Astrocyte (in vitro differentiated cells and primary cell): ENCODE results near the gene RAI2. TPM values are rescaled to one million over a fixed set of nuclear protein-coding genes. Genes with fewer than 3 reads are reported as not detected.

ENCODE experiments used
- DNase-seq: peaks from one replicate; pipeline ENCODE4 v3.0.0-alpha.2; 2010; ENCODE audit warnings: low read depth
- FAIRE-seq: peaks from 2 replicates; lab custom pipeline; 2011; peaks lifted over from hg19 to GRCh38; lab: Jason Lieb, UNC
- H2AFZ ChIP-seq: 2 replicates; pipeline ENCODE4 v1.6.0; 2012; ENCODE audit warnings: low read depth, low read length, inconsistent platforms
- H3K27ac ChIP-seq: 2 replicates; pipeline ENCODE4 v1.5.1; 2011; ENCODE audit warnings: low read depth, low read length, inconsistent platforms
- H3K27me3 ChIP-seq: 2 replicates; pipeline ENCODE4 v1.6.0; 2011; ENCODE audit warnings: low read length, inconsistent platforms; ENCODE audit not compliant: insufficient read depth
- H3K36me3 ChIP-seq: 2 replicates; pipeline ENCODE4 v1.5.1; 2011; ENCODE audit warnings: low read length, inconsistent platforms; ENCODE audit not compliant: insufficient read depth
- H3K4me1 ChIP-seq: 2 replicates; pipeline ENCODE4 v1.5.1; 2011; ENCODE audit warnings: low read length, inconsistent platforms; ENCODE audit not compliant: insufficient read depth
- H3K4me2 ChIP-seq: 2 replicates; pipeline ENCODE4 v1.6.0; 2012; ENCODE audit warnings: low read length, inconsistent platforms
- H3K4me3 ChIP-seq: 2 replicates; pipeline ENCODE4 v1.5.1; 2011; ENCODE audit warnings: low read depth, mild to moderate bottlenecking, low read length, inconsistent platforms; ENCODE audit not compliant: insufficient read depth
- H3K79me2 ChIP-seq: 2 replicates; pipeline ENCODE4 v1.6.0; 2012; ENCODE audit warnings: mild to moderate bottlenecking, low read length, inconsistent platforms; ENCODE audit not compliant: insufficient read depth
- H3K9ac ChIP-seq: 2 replicates; pipeline ENCODE4 v1.6.0; 2012; ENCODE audit warnings: mild to moderate bottlenecking, low read length, inconsistent platforms
- H3K9me3 ChIP-seq: 2 replicates; pipeline ENCODE4 v1.5.1; 2012; ENCODE audit warnings: low read depth, mild to moderate bottlenecking, low read length, inconsistent platforms; ENCODE audit not compliant: insufficient read depth
- H4K20me1 ChIP-seq: 2 replicates; pipeline ENCODE4 v1.6.0; 2012; ENCODE audit warnings: low read length, inconsistent platforms; ENCODE audit not compliant: insufficient read depth
- H3K27ac Mint-ChIP-seq: one replicate; pipeline ENCODE4 v1.8.0; 2021; ENCODE audit warnings: mild to moderate bottlenecking, mixed read lengths; ENCODE audit not compliant: unreplicated experiment
- H3K27me3 Mint-ChIP-seq: one replicate; pipeline ENCODE4 v1.8.0; 2021; ENCODE audit warnings: low read depth, mixed read lengths; ENCODE audit not compliant: unreplicated experiment
- H3K36me3 Mint-ChIP-seq: one replicate; pipeline ENCODE4 v1.8.0; 2021; ENCODE audit warnings: low read depth, mixed read lengths; ENCODE audit not compliant: unreplicated experiment
- H3K4me1 Mint-ChIP-seq: one replicate; pipeline ENCODE4 v1.8.0; 2021; ENCODE audit warnings: low read depth, mixed read lengths; ENCODE audit not compliant: unreplicated experiment
- H3K4me3 Mint-ChIP-seq: one replicate; pipeline ENCODE4 v1.8.0; 2021; ENCODE audit warnings: mild to moderate bottlenecking, moderate library complexity, mixed read lengths; ENCODE audit not compliant: unreplicated experiment
- H3K9me3 Mint-ChIP-seq: one replicate; pipeline ENCODE4 v1.8.0; 2021; ENCODE audit warnings: mild to moderate bottlenecking, mixed read lengths; ENCODE audit not compliant: unreplicated experiment
- EZH2 ChIP-seq: IDR thresholded peaks from 2 replicates; pipeline ENCODE4 v1.6.1; 2012; ENCODE audit warnings: mild to moderate bottlenecking, low read length, inconsistent platforms; ENCODE audit not compliant: insufficient read depth
- total RNA-seq: library from RNA; stranded (reverse); gene quantifications from 2 replicates; pipeline ENCODE4 v1.2.1, GENCODE V29; 2021
- TF ChIP-seq, protein P1 (sequence below): IDR thresholded peaks from 2 replicates; pipeline ENCODE4 v1.5.1; 2011; ENCODE audit warnings: low read depth, mild to moderate bottlenecking, inconsistent platforms, low read length, moderate library complexity; ENCODE audit not compliant: insufficient read depth

RAI2 gene
- total RNA-seq, 1 donor from 2014 or later: 0.66 TPM

GRCh38 chrX:17826609-17827496 is 34.2 kb downstream of the RAI2 start:
- TF ChIP-seq EZH2: no peak
- TF ChIP-seq, protein P1, sequence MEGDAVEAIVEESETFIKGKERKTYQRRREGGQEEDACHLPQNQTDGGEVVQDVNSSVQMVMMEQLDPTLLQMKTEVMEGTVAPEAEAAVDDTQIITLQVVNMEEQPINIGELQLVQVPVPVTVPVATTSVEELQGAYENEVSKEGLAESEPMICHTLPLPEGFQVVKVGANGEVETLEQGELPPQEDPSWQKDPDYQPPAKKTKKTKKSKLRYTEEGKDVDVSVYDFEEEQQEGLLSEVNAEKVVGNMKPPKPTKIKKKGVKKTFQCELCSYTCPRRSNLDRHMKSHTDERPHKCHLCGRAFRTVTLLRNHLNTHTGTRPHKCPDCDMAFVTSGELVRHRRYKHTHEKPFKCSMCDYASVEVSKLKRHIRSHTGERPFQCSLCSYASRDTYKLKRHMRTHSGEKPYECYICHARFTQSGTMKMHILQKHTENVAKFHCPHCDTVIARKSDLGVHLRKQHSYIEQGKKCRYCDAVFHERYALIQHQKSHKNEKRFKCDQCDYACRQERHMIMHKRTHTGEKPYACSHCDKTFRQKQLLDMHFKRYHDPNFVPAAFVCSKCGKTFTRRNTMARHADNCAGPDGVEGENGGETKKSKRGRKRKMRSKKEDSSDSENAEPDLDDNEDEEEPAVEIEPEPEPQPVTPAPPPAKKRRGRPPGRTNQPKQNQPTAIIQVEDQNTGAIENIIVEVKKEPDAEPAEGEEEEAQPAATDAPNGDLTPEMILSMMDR: no peak
- H3K4me3 Mint-ChIP-seq: no peak overlapping the region
- H3K4me3 ChIP-seq: no peak overlapping the region
- no peaks in the 10 kb centered on the region for H3K4me1 ChIP-seq
- peaks cover 2% of the 10 kb centered on the region for H3K36me3 Mint-ChIP-seq
- DNase-seq: no peak
- H3K36me3 ChIP-seq: no peaks in the 10 kb centered on the region
- no peak overlapping the region for H2AFZ ChIP-seq
- H3K9ac ChIP-seq: no peak overlapping the region
- H3K9me3 ChIP-seq: no peaks in the 10 kb centered on the region
- H3K4me1 Mint-ChIP-seq: peaks cover 4% of the 10 kb centered on the region
- H3K4me2 ChIP-seq: no peak overlapping the region
- no peaks in the 10 kb centered on the region for H4K20me1 ChIP-seq
- H3K9me3 Mint-ChIP-seq: peaks cover 5% of the 10 kb centered on the region
- no peaks in the 10 kb centered on the region for H3K27me3 ChIP-seq
- peaks cover 2% of the 10 kb centered on the region for H3K27me3 Mint-ChIP-seq
- H3K27ac ChIP-seq: no peak overlapping the region
- H3K79me2 ChIP-seq: no peaks in the 10 kb centered on the region
- H3K27ac Mint-ChIP-seq: no peak overlapping the region
- FAIRE-seq: peak; percentile 77

DNA sequence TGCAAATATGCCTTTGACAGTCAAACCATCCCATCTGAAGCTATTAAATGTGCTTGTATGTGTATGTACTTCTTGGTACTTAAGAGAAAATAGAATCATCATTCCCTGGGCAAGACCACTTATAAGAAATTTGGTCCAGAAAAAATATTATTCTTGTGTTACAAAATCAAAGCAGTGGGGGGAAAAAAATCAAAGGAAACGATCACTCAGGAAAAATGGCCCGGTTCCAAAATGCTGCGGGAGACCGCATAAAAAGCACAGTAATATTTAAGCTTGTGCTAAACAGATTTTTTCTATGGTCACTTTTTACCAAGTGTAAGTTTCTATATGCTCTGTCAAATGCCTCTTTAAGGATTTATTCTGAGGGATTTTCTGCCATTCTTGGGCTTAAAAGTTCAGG is 36.1 kb downstream of the RAI2 start:
- Mint-ChIP-seq H3K4me3 (no peak overlapping the region), H3K4me1 (peaks cover 4% of the 10 kb centered on the region), H3K9me3 (peaks cover 5% of the 10 kb centered on the region), H3K27me3 (no peaks in the 10 kb centered on the region), H3K27ac (no peak overlapping the region), H3K36me3 (peaks cover 2% of the 10 kb centered on the region)
- Histone ChIP-seq H3K27ac (no peak overlapping the region), H3K9me3 (no peaks in the 10 kb centered on the region), H3K4me2 (no peak overlapping the region), H4K20me1 (no peaks in the 10 kb centered on the region), H3K36me3 (no peaks in the 10 kb centered on the region), H3K9ac (no peak overlapping the region), H3K79me2 (no peaks in the 10 kb centered on the region), H3K4me3 (no peak overlapping the region), H2AFZ (no peak overlapping the region), H3K4me1 (no peaks in the 10 kb centered on the region), H3K27me3 (no peaks in the 10 kb centered on the region)
- no peak for FAIRE-seq
- DNase-seq: no peak
- no peak for TF ChIP-seq EZH2
- TF ChIP-seq, protein P1: no peak

GRCh38 chrX:17822351-17822750 is 38.7 kb downstream of the RAI2 start:
- Histone ChIP-seq H3K36me3 (no peaks in the 10 kb centered on the region), H3K4me1 (no peaks in the 10 kb centered on the region), H3K4me3 (no peak overlapping the region), H3K27me3 (no peaks in the 10 kb centered on the region), H3K4me2 (no peak overlapping the region), H4K20me1 (no peaks in the 10 kb centered on the region), H3K79me2 (no peaks in the 10 kb centered on the region), H2AFZ (no peak overlapping the region), H3K27ac (no peak overlapping the region), H3K9me3 (no peaks in the 10 kb centered on the region), H3K9ac (no peak overlapping the region)
- H3K4me1 Mint-ChIP-seq: peaks cover 4% of the 10 kb centered on the region
- no peak for TF ChIP-seq EZH2
- TF ChIP-seq, protein P1: no peak
- no peak for FAIRE-seq
- peaks cover 5% of the 10 kb centered on the region for H3K9me3 Mint-ChIP-seq
- peaks cover 2% of the 10 kb centered on the region for H3K36me3 Mint-ChIP-seq
- H3K4me3 Mint-ChIP-seq: no peak overlapping the region
- DNase-seq: no peak
- H3K27ac Mint-ChIP-seq: no peak overlapping the region
- H3K27me3 Mint-ChIP-seq: no peaks in the 10 kb centered on the region
